ENCODE data around the gene FBXO36.

GRCh38 chr2:229873123-229873581 is 49.2 kb upstream of the FBXO36 start:
- TF ChIP-seq, protein P1, sequence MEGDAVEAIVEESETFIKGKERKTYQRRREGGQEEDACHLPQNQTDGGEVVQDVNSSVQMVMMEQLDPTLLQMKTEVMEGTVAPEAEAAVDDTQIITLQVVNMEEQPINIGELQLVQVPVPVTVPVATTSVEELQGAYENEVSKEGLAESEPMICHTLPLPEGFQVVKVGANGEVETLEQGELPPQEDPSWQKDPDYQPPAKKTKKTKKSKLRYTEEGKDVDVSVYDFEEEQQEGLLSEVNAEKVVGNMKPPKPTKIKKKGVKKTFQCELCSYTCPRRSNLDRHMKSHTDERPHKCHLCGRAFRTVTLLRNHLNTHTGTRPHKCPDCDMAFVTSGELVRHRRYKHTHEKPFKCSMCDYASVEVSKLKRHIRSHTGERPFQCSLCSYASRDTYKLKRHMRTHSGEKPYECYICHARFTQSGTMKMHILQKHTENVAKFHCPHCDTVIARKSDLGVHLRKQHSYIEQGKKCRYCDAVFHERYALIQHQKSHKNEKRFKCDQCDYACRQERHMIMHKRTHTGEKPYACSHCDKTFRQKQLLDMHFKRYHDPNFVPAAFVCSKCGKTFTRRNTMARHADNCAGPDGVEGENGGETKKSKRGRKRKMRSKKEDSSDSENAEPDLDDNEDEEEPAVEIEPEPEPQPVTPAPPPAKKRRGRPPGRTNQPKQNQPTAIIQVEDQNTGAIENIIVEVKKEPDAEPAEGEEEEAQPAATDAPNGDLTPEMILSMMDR (IDR thresholded peaks at IDR 0.05): no peak
- no peak for TF ChIP-seq POLR2A (IDR thresholded peaks at IDR 0.05)

Measured in thyroid gland (tissue), 4 donors.